AG09309 (cell line): Measurements from ENCODE around the gene SAMD4A.

Experiments
- DNase-seq: peaks from one replicate; pipeline ENCODE4 v3.0.0-alpha.2; 2010; ENCODE audit warnings: low read depth
- H3K4me3 ChIP-seq: 2 replicates; pipeline ENCODE4 v1.5.1; 2011; ENCODE audit warnings: mild to moderate bottlenecking, low read depth, low read length, moderate library complexity; ENCODE audit not compliant: control insufficient read depth
- CTCF ChIP-seq: IDR thresholded peaks from 2 replicates; pipeline ENCODE4 v1.5.1; 2011; ENCODE audit warnings: mild to moderate bottlenecking, low read depth, low read length, inconsistent platforms; ENCODE audit not compliant: insufficient read depth, control insufficient read depth; ENCODE audit errors: missing control alignments

SAMD4A gene

GRCh38 chr14:54789781-54790480 lies 223.0 kb downstream of the SAMD4A start:
- no peak for DNase-seq
- H3K4me3 ChIP-seq: no peak overlapping the region
- no peak for TF ChIP-seq CTCF

- TF ChIP-seq CTCF: no peak
- DNase-seq: no peak
Measured at GRCh38 chr14:54791001-54791400, 224.1 kb downstream of the SAMD4A start.

GRCh38 chr14:54792288-54792687 lies 225.4 kb downstream of the SAMD4A start:
- no peak for DNase-seq
- TF ChIP-seq CTCF: no peak
- no peak overlapping the region for H3K4me3 ChIP-seq

More at GRCh38 chr14:54791001-54791400, 224.1 kb downstream of the SAMD4A start:
- H3K4me3 ChIP-seq: no peak overlapping the region

- no peak for DNase-seq
- H3K4me3 ChIP-seq: no peak overlapping the region
- no peak for TF ChIP-seq CTCF
Measured at GRCh38 chr14:54794159-54794558, 227.2 kb downstream of the SAMD4A start.

GRCh38 chr14:54794796-54795195 lies 227.9 kb downstream of the SAMD4A start:
- no peak for DNase-seq
- H3K4me3 ChIP-seq: no peak overlapping the region
- no peak for TF ChIP-seq CTCF

DNA sequence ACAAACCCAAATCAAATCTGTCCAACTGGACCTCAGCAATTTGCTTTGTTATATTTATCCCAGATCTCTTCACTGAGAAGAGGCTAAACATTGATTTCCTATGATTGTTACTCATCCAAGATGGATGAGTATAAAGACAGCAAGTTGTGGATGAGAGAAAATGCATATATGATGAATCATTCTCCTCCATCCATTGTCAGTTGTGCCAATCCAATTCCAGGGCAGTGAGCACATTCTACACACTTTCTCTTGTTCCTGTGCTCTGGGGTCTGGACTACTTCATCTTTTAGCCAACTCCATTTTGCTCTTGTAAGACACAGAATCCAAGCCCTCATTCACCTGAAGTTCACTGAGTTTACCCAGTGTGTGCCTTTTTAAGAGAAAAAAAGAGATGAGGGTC lies 230.0 kb downstream of the SAMD4A start:
- DNase-seq: no peak
- TF ChIP-seq CTCF: no peak
- no peak overlapping the region for H3K4me3 ChIP-seq

DNA sequence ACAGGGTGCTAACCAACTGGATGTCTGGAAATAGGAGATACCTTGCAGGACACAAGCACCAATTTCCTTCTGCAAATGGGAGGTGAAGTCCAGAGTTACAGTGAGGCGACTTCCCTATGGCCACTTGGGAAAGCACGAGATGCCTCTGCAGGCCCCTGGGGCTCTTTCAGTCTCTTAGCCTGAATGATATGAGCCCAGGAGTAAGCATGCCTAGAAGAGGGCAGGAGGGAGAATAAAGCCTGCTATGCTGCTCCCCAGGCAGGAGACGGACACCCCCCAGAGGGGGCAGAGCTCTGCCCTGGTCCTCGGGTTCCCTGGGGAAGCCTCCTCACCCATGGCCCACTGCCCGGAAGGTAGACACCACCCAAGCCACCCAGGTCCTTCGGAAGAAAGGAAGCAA lies 230.6 kb downstream of the SAMD4A start:
- no peak for TF ChIP-seq CTCF
- DNase-seq: no peak
- no peak overlapping the region for H3K4me3 ChIP-seq
